SK-N-SH (cell line): Measurements from ENCODE around the gene AKT3. TPM values are rescaled to one million over a fixed set of nuclear protein-coding genes. Genes with fewer than 3 reads are reported as not detected.

Experiments used
- CTCF ChIA-PET: fragments of 300-600, 350-600 bp; formaldehyde crosslinking; extraction: SDS; loops from one replicate; lab custom pipeline; 2021; lab: Yijun Ruan, JAX
- POLR2A ChIA-PET: fragments of 350-600 bp; sonication (Branson Sonifier 250); formaldehyde crosslinking; extraction: SDS; loops from one replicate; lab custom pipeline; 2020; ENCODE audit warnings: antibody characterized with exemption, inconsistent platforms; lab: Yijun Ruan, JAX
- DNase-seq: peaks from one replicate; pipeline ENCODE4 v3.0.0; 2012
- H2AFZ ChIP-seq: fragments of 200-600 bp; sonication (generic); 2 replicates; pipeline ENCODE4 v1.8.1; 2016; ENCODE audit warnings: antibody characterized with exemption, mild to moderate bottlenecking, low read depth
- H3F3A ChIP-seq: fragments of 200-600 bp; sonication (generic); replicated peaks from 2 replicates; pipeline ENCODE3; 2016; ENCODE audit warnings: antibody characterized with exemption, mild to moderate bottlenecking; ENCODE audit not compliant: insufficient read depth
- H3K27ac ChIP-seq, 2 experiments: fragments of 200-500 bp in 1 of 2; fragments of 200-600 bp in 1 of 2; sonication (Bioruptor generic) in 1 of 2; sonication (generic), shearing (Covaris generic) in 1 of 2; 2 replicates each; pipeline versions ENCODE4 v1.5.1 to v1.6.1; 2014 to 2016; ENCODE audit warnings: low read depth in 2 of 2, inconsistent platforms in 1 of 2, low read length in 1 of 2, mild to moderate bottlenecking in 1 of 2, mixed read lengths in 1 of 2
- H3K27me3 ChIP-seq: fragments of 200-600 bp; sonication (generic), shearing (Covaris generic); 2 replicates; pipeline ENCODE4 v1.6.1; 2016; ENCODE audit warnings: mixed run types; ENCODE audit not compliant: insufficient read depth
- H3K36me3 ChIP-seq, 2 experiments: fragments of 200-500 bp in 1 of 2; fragments of 200-600 bp in 1 of 2; sonication (Bioruptor generic) in 1 of 2; sonication (generic) in 1 of 2; replicated peaks in 1 of 2; 2 replicates each; pipeline versions ENCODE3 to v1.5.1; 2014 to 2016; ENCODE audit warnings: low read length in 1 of 2, mild to moderate bottlenecking in 1 of 2; ENCODE audit not compliant: insufficient read depth in 2 of 2, control insufficient read depth in 1 of 2
- H3K4me1 ChIP-seq, 2 experiments: fragments of 200-500 bp in 1 of 2; fragments of 200-600 bp in 1 of 2; sonication (Bioruptor generic) in 1 of 2; sonication (generic), shearing (Covaris generic) in 1 of 2; 2 replicates each; pipeline versions ENCODE4 v1.5.1 to v1.6.1; 2014 to 2016; ENCODE audit warnings: low read depth in 1 of 2, low read length in 1 of 2, mixed run types in 1 of 2; ENCODE audit not compliant: insufficient read depth in 2 of 2, control insufficient read depth in 1 of 2
- H3K4me2 ChIP-seq: fragments of 200-600 bp; sonication (generic), shearing (Covaris generic); 2 replicates; pipeline ENCODE4 v1.6.1; 2017; ENCODE audit warnings: mixed run types
- H3K4me3 ChIP-seq, 2 experiments: fragments of 200-500 bp in 1 of 2; fragments of 200-600 bp in 1 of 2; sonication (Bioruptor generic) in 1 of 2; sonication (generic), shearing (Covaris generic) in 1 of 2; 2 replicates each; pipeline versions ENCODE4 v1.5.1 to v1.8.1; 2014 to 2016; ENCODE audit warnings: low read depth in 2 of 2, inconsistent platforms in 1 of 2, low read length in 1 of 2, mild to moderate bottlenecking in 1 of 2, mixed read lengths in 1 of 2, moderate library complexity in 1 of 2
- H3K79me2 ChIP-seq: fragments of 200-600 bp; sonication (generic); 2 replicates; pipeline ENCODE4 v1.8.1; 2017; ENCODE audit warnings: mild to moderate bottlenecking; ENCODE audit not compliant: insufficient read depth
- H3K9ac ChIP-seq: fragments of 200-600 bp; sonication (generic); 2 replicates; pipeline ENCODE4 v1.6.1; 2017; ENCODE audit warnings: mixed run types
- H3K9me2 ChIP-seq: fragments of 200-600 bp; sonication (generic); 2 replicates; pipeline ENCODE4 v1.6.1; 2017; ENCODE audit warnings: mixed run types
- H3K9me3 ChIP-seq: fragments of 200-600 bp; sonication (generic); 2 replicates; pipeline ENCODE4 v1.6.1; 2017; ENCODE audit warnings: mixed run types, mild to moderate bottlenecking, moderate library complexity
- H4K20me1 ChIP-seq: fragments of 200-600 bp; sonication (generic); 2 replicates; pipeline ENCODE4 v1.6.1; 2017; ENCODE audit warnings: mild to moderate bottlenecking, mixed run types; ENCODE audit not compliant: insufficient read depth
- FOSL2 ChIP-seq: IDR thresholded peaks from 2 replicates; pipeline ENCODE4 v1.4.0; 2012; ENCODE audit warnings: low read depth, mild to moderate bottlenecking, moderate library complexity, borderline replicate concordance
- FOXJ3 ChIP-seq: sonication (generic); formaldehyde crosslinking; IDR thresholded peaks from 2 replicates; pipeline ENCODE4 v1.5.1; 2020; ENCODE audit warnings: mild to moderate bottlenecking, missing genetic modification reagents
- FOXM1 ChIP-seq: IDR thresholded peaks from 2 replicates; pipeline ENCODE4 v1.4.0; 2012; ENCODE audit warnings: low read depth, mild to moderate bottlenecking
- GATA2 ChIP-seq: sonication (generic); formaldehyde crosslinking; IDR thresholded peaks from 2 replicates; pipeline ENCODE4 v1.5.0; 2020; ENCODE audit warnings: mild to moderate bottlenecking, missing genetic modification reagents
- IRF3 ChIP-seq: fragments of 150-350 bp; IDR thresholded peaks from 2 replicates; pipeline ENCODE4 v1.6.1; 2016; ENCODE audit warnings: mild to moderate bottlenecking, low read depth, low read length
- MAX ChIP-seq: IDR thresholded peaks from 2 replicates; pipeline ENCODE4 v1.4.0; 2012; ENCODE audit warnings: low read depth
- MEF2A ChIP-seq: IDR thresholded peaks from 2 replicates; pipeline ENCODE4 v1.4.0; 2012; ENCODE audit warnings: low read depth, borderline replicate concordance
- RAD21 ChIP-seq: IDR thresholded peaks from 2 replicates; pipeline ENCODE4 v1.6.1; 2012; ENCODE audit warnings: mild to moderate bottlenecking, low read length
- REST ChIP-seq: IDR thresholded peaks from 2 replicates; pipeline ENCODE4 v1.6.1; 2012; ENCODE audit warnings: mild to moderate bottlenecking, low read depth, low read length, moderate library complexity
- RXRA ChIP-seq: IDR thresholded peaks from 2 replicates; pipeline ENCODE4 v1.4.0; 2012; ENCODE audit warnings: low read depth, mild to moderate bottlenecking, borderline replicate concordance
- TAF1 ChIP-seq: IDR thresholded peaks from 2 replicates; pipeline ENCODE4 v1.6.1; 2012; ENCODE audit warnings: low read depth, mild to moderate bottlenecking, low read length, moderate library complexity, borderline replicate concordance
- TCF12 ChIP-seq: IDR thresholded peaks from 2 replicates; pipeline ENCODE4 v1.4.0; 2012
- TEAD4 ChIP-seq: IDR thresholded peaks from 2 replicates; pipeline ENCODE4 v1.4.0; 2012; ENCODE audit warnings: mild to moderate bottlenecking, borderline replicate concordance; ENCODE audit not compliant: insufficient read depth
- WGBS: methylation state at CpG from one replicate; pipeline ENCODE4 v1.1.6; 2017; ENCODE audit warnings: low lambda C conversion rate; 5-methylcytosine and 5-hydroxymethylcytosine counted together
- polyA plus RNA-seq, 3 experiments: library from polyadenylated mRNA; depleted of rRNA; stranded (reverse); fragments of >200 nt; gene quantifications; 2 replicates each; pipeline ENCODE4 v1.2.3, GENCODE V29; 2012

The AKT3 gene
- polyA plus RNA-seq, 1 of the 3 experiments (the other 2 are of a cell fraction) = 12.7 TPM

- no peak for TF ChIP-seq TAF1
- no peak for TF ChIP-seq TCF12
These were observed 107.2 kb downstream of the AKT3 start (continued) for GRCh38 chr1:243742819-243743218.

- Histone ChIP-seq H2AFZ (no peak overlapping the region), H4K20me1 (no peaks in the 10 kb centered on the region), H3K4me1 (peaks cover 0 to under 1% of the 10 kb centered on the region in 2 experiments; a peak in 2 of 4 replicates), H3K9me3 (peaks cover 4% of the 10 kb centered on the region; the same call in 1 of the 2 replicates), H3K36me3 (peaks cover 2 to 20% of the 10 kb centered on the region in 2 experiments), H3K9ac (no peak overlapping the region), H3K9me2 (0 out of 2 replicates have a peak, but pooled peaks cover 4% of the 10 kb centered on the region), H3K4me2 (no peak overlapping the region), H3K79me2 (peaks cover 62% of the 10 kb centered on the region), H3K27ac (peak overlapping the region in 1 of 2 experiments; percentile 60; a peak in 2 of 4 replicates)
- WGBS = 96% methylated on average over 2 of the region's 2 CpGs
- DNase-seq = no peak
- POLR2A ChIA-PET = no interaction called here
- CTCF ChIA-PET = interaction anchor here (1.3 to 1.6 kb wide), 3 partner anchors 9 to 532 kb away, joined by 3 to 6 read pairs (median 5); no protein-coding TSS in a partner anchor
- TF ChIP-seq MEF2A (no peak), MAX (no peak), FOXM1 (no peak), RAD21 (no peak), RXRA (no peak), IRF3 (no peak), GATA2 (CRISPR knock-in tag) (no peak), TEAD4 (no peak), TAF1 (no peak), FOXJ3 (CRISPR knock-in tag) (no peak), TCF12 (no peak), REST (no peak), FOSL2 (no peak)
- TF ChIP-seq, all 33 proteins: peak for 0
- H3K27me3 ChIP-seq = no peaks in the 10 kb centered on the region
- H3K4me3 ChIP-seq = no peak overlapping the region
- peaks cover 3% of the 10 kb centered on the region for H3F3A ChIP-seq
These were observed 109.6 kb downstream of the AKT3 start for GRCh38 chr1:243740255-243740999.
